HG02840 (cell line): ENCODE results near the gene CTNNA3.
A peak's percentile ranks its signal among the peaks of the same experiment; 100 is the strongest.

Experiments used
- ATAC-seq: cut with Tn5 transposase; IDR thresholded peaks from one replicate; pipeline ENCODE4 v1.9.1; 2021; ENCODE audit warnings: mild to moderate bottlenecking, moderate library complexity, moderate number of reproducible peaks; ENCODE audit not compliant: unreplicated experiment, low FRiP score

The CTNNA3 gene

DNA sequence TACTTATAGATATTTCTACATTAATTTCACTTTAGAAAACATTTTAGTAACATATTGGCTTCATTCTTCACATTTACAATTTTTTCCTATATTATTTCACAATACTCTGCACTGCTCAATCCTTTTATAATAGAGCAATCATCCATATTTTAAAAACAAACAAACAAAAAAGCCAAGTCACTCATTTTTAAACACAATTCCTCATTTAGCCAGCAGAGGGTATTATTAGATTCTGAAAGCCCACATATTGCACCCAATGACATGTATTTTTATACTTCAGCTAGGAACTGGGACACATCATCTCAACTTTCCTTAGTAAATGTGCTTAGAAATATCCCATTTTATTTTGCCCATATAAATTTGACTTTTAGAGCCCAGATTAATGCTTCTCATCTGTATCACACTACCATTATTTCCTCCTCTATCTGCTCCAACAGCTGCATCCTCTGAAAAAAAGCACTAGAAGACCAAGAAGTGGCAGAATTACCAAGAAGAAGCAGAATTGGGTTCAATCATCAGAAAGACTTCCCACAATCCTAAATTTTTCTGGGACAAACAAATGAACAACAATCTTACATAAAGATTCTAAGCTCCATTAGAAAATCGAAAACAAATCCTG is 29.5 kb downstream of the CTNNA3 start:
- no peak for ATAC-seq

DNA sequence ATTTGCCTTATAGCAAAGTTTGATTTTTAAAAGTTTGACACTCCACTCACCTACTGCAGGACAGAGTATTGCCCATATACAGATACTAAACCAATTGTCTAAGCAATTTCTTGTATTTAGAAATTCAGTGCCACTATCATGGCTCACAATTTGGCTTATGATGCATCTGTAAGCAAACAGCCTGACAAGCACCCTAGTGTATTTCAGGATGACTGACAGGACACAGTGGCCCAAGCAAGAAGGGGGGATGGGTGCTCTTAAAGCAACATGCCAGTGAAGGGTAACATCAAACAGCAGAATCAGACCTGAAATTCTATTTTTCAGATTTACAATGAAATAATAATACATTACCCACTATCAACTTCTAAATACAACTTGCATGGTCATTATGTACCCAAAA is 30.5 kb downstream of the CTNNA3 start:
- no peak for ATAC-seq

DNA sequence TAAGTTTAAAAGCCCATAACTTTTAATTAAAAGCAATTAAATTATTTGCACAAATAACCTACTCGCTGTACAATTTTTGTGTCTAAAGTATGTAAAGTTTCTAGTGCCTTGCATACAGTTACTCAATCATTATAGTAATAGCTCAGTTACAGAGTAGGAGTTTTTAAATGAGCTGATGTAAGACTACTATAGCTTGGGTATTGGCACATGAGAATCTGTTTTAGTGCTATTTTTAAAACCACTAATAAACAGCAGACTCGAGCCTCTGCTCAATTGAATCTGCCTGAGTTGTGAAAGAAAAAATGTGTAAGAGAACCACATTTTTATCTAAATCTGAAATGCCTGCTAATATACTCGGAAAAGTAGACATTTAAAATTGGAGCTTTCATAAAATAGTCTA is 31.1 kb downstream of the CTNNA3 start:
- ATAC-seq: no peak

DNA sequence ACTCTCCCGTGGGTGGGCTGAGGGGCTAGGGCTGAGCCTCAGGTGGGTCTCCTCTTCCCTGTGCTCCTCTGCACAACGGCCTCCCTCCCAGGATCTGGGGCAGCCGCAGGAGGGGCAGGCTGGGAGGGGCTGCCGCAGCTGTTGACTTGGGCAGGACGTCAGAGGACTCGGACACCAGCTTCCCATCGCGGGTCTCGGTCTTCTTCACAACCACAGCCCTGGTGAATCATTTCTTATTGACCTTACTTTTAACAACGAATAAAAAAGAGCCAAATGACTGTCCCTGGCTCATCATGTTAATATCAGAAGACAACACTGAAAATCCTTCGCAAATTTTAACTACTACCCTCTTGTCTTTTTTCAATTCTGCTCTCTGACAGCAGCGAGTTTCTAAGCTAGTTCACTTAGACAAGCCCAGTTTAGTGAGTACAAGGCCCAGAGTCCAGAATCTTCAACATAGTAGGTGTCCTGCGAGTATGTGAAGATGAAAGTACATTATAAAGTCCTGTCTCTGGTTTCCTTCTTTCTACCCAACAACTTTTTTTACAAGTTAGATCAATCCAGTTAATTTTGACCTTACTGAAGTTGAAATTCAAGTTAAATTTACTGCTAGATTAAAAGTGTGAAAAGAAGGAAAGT is 32.4 kb downstream of the CTNNA3 start:
- ATAC-seq: no peak

DNA sequence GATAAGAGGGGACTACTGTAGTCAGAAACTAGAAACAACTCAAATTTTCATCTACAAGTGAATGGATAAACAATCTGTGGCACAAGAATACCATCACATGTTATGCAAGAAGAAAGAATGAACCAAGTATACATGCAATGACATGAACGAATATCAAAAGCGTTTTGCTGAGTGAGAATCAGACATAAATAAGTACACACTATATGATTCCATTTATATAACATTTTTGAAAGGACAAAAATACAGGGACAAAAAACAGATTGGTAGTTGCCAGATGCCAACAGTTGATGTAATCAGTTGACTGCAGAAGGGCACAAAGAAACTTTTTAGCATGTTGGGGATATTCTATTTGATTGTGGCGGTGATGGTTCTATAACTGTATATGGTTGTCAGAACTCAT is 33.6 kb downstream of the CTNNA3 start:
- no peak for ATAC-seq

DNA sequence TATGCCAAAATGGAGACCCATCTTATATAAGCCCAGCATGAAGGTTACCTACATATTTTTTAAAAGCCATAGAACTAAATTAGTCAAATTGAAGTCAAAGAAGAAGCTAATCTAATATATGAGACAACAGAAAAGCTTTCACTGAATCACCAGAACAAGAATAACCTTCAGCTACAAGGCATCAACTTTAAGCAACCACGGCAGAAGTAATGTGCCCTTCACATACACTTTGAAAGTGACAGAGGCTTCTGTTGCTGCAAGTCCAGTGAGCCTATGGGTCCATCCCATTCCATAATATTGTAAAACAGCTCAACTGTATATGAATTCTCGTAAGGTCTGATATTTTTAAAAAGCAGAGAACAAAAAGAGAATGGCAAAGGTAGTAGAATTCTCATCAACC is 36.5 kb downstream of the CTNNA3 start:
- no peak for ATAC-seq

DNA sequence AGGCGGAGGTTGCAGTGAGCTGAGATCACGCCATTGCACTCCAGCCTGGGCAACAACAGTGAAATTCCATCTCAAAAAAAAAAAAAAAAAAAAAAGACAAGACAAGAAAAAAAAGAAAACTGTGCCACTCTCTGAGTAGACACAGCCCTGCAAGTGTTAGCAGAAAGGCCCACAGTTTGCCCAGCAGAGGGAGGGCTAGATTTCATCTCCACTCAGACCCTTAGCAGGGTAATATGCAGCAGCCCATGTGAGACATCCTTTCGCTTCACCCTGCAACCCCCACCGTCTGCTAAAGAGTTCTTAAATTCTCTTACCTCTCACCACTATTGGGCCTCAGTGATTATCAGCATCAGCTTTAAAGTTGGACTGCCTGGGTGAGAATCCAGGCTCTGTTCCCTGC is 38.2 kb downstream of the CTNNA3 start:
- no peak for ATAC-seq

DNA sequence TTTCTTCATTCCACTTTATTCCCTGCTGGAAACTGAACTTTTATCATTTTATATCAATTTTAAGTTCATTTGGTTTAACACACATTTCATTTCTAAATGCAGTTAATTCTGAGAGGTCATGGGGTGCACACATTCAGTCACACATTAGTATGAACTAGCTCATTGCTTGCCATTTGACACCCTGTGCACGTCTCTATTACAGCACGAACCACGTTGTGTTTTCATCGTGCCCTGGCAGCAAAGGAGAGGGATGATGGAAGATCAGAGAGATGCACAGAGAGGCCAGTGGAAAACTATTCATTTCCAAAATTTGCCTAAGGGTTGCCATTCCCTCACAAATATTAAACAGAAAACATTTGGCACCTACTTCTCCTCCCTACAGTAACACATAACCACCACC is 45.4 kb downstream of the CTNNA3 start:
- no peak for ATAC-seq

DNA sequence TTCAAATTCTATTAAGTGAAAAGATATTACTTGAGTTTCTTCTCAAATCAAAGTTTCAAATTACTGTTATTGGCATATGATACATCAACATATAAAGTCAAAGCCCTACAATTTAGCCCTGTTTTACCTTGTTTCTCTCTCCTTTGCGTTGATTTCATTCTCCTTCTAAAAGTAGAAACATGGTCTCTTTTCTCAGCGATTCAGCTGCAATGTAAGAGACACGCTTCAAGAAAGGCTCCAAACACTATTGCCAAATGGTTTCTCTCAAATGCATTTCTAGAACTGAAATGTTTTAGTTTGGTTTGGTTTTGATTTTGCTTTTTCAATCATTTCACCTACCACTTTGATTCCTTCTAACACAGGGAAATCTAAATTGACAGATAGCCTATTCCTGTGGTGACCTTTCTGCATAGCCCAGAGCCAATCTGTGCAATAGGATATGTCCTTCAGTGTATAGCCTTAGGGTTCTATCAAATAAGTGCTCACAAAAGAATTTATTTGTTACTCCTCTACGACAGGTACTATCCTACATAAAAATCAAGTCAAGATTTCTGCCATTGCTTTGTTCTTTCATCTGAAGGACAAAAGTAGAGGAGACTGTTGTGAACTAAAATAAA is 47.3 kb downstream of the CTNNA3 start:
- no peak for ATAC-seq

DNA sequence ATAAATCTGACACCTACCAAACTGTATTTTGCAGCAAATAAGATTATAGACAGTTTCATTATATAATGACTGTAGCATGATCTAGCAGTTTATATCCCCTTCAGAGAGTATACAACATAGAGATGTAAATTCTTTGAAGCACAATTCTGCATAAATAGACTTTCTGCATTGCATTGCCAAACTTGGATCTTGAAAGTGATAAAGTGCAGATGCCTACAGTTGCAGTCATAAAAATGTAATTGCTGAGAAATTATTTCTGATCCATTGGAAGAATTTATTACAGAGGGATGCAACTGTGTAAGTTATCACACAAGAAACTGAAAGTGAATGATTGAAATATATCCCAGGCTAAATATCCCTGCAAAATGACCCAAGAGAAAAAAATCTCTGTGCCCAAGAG is 65.1 kb downstream of the CTNNA3 start:
- no peak for ATAC-seq

DNA sequence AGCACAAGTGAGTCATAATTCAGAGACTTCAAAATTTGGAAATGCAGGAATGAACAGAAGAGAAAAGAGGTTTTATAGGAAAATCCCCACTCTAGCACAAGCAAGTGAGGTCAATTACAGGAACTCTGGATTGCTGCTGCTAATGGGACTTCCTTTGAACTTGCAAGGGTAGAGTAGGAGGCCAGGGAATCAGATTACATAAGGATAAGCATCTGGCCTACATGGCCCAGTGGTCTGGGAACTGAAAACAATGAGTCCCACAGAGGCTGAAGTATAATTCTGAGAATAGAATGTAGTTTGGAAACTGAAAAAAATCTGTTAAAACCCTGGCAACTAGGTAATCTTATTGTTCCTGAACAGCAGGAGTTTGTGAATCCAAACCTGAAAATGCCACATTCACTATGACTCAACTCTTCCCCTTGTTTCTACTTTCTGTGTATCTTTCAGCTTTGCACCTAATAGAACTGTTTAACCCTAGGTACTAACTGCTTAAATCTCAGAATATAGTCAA is 66.5 kb downstream of the CTNNA3 start:
- ATAC-seq: no peak

DNA sequence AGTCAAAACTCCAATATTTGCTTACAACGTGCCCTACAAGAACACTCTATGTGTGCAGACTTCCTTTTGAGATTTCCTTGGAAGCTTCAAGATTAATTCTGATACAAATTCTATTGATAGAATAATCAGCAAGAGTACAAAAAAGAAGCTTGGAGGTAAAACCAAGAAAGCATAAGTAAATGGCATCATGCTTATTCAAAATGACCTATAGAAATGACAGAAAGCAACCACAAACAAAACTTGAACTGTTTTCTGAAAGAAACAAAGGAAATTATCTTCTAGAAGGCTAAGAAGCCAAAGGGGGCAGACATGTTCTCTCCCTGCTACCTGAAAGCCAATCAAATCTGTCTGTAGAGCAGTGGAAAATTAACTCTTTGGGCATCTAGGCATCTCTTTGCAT is 73.0 kb downstream of the CTNNA3 start:
- no peak for ATAC-seq

DNA sequence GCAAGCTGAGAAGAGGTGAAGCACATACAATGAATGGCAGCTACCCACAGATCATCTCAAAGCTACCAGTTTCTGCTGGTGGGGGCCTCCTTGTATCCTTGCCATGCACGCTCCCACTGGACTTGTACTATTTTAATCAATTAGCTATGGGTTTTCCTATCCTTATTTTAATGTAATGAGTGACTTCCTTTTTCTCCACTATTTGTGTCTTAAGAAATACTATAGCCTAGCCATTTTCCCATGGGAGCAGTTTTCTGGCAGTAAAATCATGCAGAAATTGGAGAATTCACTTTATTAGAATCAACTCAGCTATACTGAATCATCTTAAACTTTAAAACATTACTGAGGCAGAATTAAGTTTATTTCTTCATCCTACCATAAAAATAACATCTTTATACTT is 73.5 kb downstream of the CTNNA3 start:
- ATAC-seq: no peak

DNA sequence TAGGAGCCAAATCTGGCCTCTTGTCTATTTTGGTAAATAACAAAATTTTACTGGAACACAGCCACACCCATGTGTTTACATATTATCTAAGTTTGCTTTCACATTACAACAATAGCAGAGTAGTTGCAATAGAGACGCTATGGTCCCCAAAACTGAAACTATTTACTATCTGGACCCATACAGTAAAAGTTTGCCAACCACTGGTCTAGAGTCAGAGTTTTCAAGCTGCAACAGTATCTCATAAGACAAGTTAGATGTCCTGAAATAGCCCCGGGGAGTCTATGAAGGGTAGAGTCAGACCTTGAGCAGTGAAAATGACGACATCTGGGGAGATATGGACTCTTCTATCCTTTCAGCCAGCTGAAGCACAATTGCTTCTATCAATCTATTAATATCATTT is 74.2 kb downstream of the CTNNA3 start:
- no peak for ATAC-seq

DNA sequence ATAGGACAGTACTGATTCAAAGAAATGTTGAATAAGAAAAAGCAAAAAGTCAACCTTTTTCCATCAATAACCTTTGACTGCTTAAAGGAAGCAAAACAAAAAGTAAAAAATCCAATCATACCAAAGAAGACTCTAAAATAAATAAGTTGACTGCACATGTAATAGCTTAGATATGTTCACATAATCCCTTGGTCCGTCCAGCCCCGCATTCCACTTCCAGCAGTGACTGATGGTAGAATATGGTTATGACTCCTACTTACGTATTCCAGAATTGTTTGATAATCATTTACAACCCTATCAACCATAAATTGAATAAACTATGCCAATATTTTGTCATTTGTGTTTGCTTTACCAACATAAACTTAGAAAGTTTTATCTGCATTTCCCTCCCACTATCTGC is 77.9 kb downstream of the CTNNA3 start:
- no peak for ATAC-seq

DNA sequence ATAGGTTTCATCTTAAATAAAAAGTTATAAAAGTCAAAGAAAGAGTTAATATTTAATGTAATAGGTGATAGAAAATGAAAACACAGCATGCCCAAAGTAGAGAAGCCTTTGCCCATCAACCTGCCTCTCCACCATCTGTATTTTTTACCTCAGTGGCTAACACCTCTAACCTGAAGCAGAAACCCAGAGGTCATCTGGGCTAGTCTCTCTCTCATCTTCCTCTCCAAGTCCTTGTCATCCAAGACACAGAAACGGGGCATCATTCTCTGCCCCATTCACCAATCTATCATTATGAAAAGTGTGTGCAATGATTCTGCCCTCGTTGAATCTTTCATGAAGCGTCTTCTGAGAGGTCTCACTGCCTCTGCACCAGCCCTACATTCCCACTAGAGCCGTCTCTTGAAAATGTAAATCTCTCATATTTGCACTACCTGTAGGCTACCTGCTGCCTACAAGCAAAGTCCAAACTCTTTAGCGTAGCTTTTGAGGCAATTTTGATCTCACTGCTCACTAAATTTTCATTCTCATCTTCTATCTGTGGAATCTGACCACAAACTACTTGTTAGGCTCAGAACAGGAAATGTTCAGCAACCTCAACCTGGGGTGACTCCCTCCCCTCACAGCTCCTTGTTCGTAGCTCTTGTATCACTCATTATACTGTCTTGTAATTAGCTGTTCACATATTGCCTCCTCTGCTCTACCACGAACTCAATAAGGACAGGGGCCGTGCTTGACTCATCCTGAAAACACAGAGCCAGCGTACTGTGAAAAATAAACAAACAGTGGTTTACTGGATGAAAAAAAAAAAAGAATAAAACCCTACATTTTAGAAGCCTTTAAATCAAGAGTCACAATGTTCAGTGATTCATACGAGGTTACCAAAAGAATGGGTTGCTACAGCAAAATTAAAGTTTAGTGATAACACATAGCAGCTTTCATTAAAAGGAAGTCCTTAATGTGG is 83.1 kb downstream of the CTNNA3 start:
- peak; percentile 90 for ATAC-seq

DNA sequence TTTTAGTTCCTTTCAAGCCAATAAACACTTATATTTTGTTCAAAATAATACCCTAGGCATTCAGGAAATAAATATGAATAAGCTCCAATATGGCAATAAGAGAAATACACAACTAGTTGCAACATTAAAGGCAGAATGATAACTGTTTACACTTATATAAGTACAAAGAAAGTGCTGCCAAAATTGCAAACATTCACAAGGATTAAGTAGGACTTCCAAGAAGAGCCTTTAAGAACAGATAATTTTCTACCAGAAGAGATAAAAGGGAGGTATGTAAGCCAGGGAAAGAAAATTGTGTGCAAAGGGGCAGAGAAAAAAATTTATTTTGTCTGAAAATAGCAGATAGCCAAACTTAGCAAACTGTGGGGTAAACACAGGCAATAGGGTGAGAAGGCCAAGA is 83.8 kb downstream of the CTNNA3 start:
- no peak for ATAC-seq

DNA sequence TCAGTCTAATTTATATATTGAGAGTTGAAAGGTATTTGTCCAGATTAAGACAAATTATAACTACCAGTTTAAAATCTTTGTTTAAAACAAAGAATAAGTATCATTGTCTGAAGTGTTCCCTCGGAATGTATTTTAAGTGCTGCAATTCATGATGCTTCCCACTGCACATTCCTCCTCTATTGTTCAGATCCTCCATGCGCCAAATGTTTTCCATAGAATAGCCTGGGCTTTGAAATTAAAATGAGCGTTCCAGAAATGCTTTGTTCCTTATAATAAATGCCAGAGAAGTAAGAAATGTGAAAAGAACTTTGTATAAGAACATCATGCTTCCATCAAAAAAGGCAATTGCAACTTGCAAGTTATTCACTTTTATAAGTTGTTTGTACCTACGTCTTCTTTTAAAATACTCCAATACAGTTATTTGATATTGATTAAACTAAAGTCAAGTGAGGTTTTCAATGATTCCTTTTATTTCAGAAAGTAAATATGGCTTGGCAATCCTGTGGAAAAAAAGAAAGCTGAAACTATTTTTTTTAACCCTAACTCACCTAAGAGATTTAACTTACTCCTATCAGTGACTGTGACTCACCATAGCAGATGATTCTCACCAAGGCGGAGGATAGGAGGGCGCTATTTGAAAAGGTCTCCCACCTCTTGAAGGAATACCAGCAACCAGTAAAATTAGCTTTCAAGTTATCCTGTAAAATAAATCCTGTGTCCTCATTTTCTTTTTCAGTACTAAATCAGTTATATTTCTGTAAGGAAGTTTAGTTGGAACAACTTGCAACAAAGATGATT is 85.8 kb downstream of the CTNNA3 start:
- no peak for ATAC-seq

DNA sequence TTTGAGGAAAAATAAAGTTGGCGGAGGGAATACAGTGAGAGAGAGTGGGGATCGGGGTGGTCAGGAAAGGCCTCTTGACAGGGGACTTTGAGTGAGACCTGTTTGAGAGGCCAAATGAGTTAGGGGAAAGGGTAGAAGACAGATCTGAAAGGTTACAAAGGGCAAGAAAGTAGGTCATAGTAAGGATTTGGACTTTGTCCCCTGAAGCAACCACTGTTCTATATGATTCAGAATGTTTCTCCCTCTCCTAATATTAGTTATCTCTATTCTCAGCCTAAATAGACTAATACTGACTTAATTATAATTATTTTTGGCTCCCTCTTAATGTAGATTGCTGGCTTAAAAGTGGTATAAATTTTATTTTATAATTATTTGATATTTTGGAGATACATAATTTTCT is 88.0 kb downstream of the CTNNA3 start:
- no peak for ATAC-seq

DNA sequence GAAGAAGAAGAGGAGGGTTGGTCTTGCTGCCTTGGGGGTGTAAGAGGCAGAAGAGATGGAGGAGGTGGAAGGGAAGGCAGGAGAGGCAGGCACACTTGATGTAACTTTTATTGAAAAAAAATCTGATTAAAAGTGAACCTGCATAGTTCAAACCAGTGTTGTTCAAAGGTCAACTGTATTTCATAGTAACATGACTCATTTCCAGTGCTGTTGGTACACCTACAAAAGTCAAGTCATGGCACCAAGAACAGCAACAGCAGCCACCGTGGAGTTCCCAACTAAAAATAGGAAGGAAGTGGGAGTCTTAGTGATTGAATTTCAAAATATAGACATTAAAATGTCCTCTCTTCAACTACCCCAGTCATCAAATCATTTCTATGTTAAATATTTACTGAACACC is 88.5 kb downstream of the CTNNA3 start:
- no peak for ATAC-seq
